ENCODE data around the gene SYNGR2. TPM values are rescaled to one million over a fixed set of nuclear protein-coding genes. Genes with fewer than 3 reads are reported as not detected.

The SYNGR2 gene
- total and polyA plus RNA-seq, 2 of the 8 experiments (the other 6 are each of a cell fraction or from before 2014, with no cell fraction given) = 50.0 to 139 TPM

GRCh38 chr17:78197147-78197832 is 28.9 kb downstream of the SYNGR2 start:
- DNase-seq (ENCODE audit: low read depth in 1 of 2, low spot score in 2 of 2) (no peak), FAIRE-seq (no peak)
- Histone ChIP-seq H4K91ac (replicated peaks; ENCODE audit: insufficient read length, low read length) (no peak overlapping the region), H3K56ac (replicated peaks; ENCODE audit: insufficient read length, low read depth, low read length) (no peak overlapping the region), H3K4ac (replicated peaks; ENCODE audit: insufficient read length, low read depth, low read length) (no peak overlapping the region), H3K79me1 (ENCODE audit: low read depth, low read length) (0 out of 2 replicates have a peak, but pooled peaks cover 3% of the 10 kb centered on the region), H3K14ac (ENCODE audit: insufficient read length) (no peak overlapping the region), H3K9ac (replicated peaks in 1 of 4; ENCODE audit: extremely low read depth in 1 of 4, low read depth in 3 of 4, low read length in 3 of 4) (no peak overlapping the region), H3K23me2 (ENCODE audit: low read depth, low read length) (no peaks in the 10 kb centered on the region), H3K4me2 (ENCODE audit: insufficient read depth in 1 of 2, low read depth in 2 of 2, low read length in 2 of 2) (peak overlapping the region; percentile 13 to 22; a peak in 2 of 4 replicates), H3K4me3 (ENCODE audit: extremely low read depth in 1 of 4, insufficient read depth in 2 of 4, low read depth in 3 of 4, low read length in 4 of 4) (no peak overlapping the region), H2AK5ac (ENCODE audit: low read depth, low read length) (no peak overlapping the region), H4K20me1 (replicated peaks in 1 of 2; ENCODE audit: control insufficient read depth in 1 of 2, insufficient read depth in 2 of 2, low read length in 2 of 2) (peaks cover 1 to 5% of the 10 kb centered on the region in 2 experiments), H4K8ac (ENCODE audit: extremely low read depth, insufficient read depth, low read length) (no peak overlapping the region), H3K4me1 (replicated peaks in 1 of 4; ENCODE audit: control insufficient read depth in 3 of 4, insufficient read depth in 4 of 4, low read length in 3 of 4) (peaks cover 0 to 11% (median 4%) of the 10 kb centered on the region in 4 experiments; a peak in 5 of 7 replicates), H2BK120ac (replicated peaks; ENCODE audit: low read depth, low read length) (no peak overlapping the region), H2BK20ac (ENCODE audit: low read length) (no peak overlapping the region), H2AFZ (ENCODE audit: low read length) (no peak overlapping the region), H3K9me3 (ENCODE audit: insufficient read depth in 2 of 2, low read depth in 1 of 2, low read length in 1 of 2) (no peaks in the 10 kb centered on the region), H3K79me2 (ENCODE audit: control insufficient read depth in 1 of 2, insufficient read depth in 2 of 2, low read length in 2 of 2) (no peaks in the 10 kb centered on the region; a peak in 1 of 4 replicates), H2BK12ac (ENCODE audit: low read depth, low read length) (no peak overlapping the region), H3K18ac (ENCODE audit: extremely low read depth, low read length) (no peak overlapping the region), H2BK15ac (ENCODE audit: low read length) (no peak overlapping the region), H3K27me3 (replicated peaks in 1 of 4; ENCODE audit: control insufficient read depth in 3 of 4, extremely low read depth in 1 of 4, insufficient read depth in 3 of 4, low read length in 3 of 4) (no peaks in the 10 kb centered on the region), H3K23ac (ENCODE audit: insufficient read length) (no peak overlapping the region), H4K5ac (ENCODE audit: insufficient read length, low read depth, low read length) (no peak overlapping the region), H3K27ac (ENCODE audit: low read depth, low read length) (peak overlapping the region; percentile 29; the same call in 1 of the 2 replicates), H3K36me3 (ENCODE audit: control insufficient read depth in 2 of 4, insufficient read depth in 4 of 4, low read length in 3 of 4) (peaks cover 0 to 9% (median 2%) of the 10 kb centered on the region in 4 experiments; a peak in 5 of 8 replicates), H2BK5ac (ENCODE audit: low read depth, low read length) (0 out of 2 replicates have a peak overlapping the region, but pooled peaks have one; percentile 44)
- POLR2A ChIA-PET (ENCODE audit: partially characterized antibody) = interaction anchor here (1.3 to 5.5 kb wide), 5 partner anchors 11 to 28 kb away, joined by 3 to 67 read pairs (median 6); partner anchors contain the start of genes AFMID and TK1
- whole genome bisulfite sequencing, 2 experiments (ENCODE audit: extremely low coverage in 1 of 2, insufficient coverage in 1 of 2, insufficient read length in 1 of 2, insufficient replicate concordance in 2 of 2, low coverage in 1 of 2, low lambda C conversion rate in 2 of 2, missing lambda C conversion rate in 1 of 2) = 75% methylated on average over 9 of the region's 9 CpGs; no CpG with 5 or more reads in 1 of the 2 experiments
- CTCF ChIA-PET (ENCODE audit: partially characterized antibody) = interaction anchor here (1.1 to 10.2 kb wide), 9 partner anchors 9 to 248 kb away, joined by 3 to 65 read pairs (median 5); partner anchors contain the start of genes AFMID and TK1
- TF ChIP-seq SAP30 (IDR thresholded peaks at IDR 0.05; ENCODE audit: insufficient read depth, insufficient replicate concordance, low read length) = no peak
- TF ChIP-seq YY1 (IDR thresholded peaks at IDR 0.05; ENCODE audit: low read depth, low read length) = no peak
- TF ChIP-seq JUND (IDR thresholded peaks at IDR 0.05; ENCODE audit: low read length) = no peak
- TF ChIP-seq NANOG (IDR thresholded peaks at IDR 0.05; ENCODE audit: insufficient read depth, low read depth, low read length, poor library complexity, severe bottlenecking) = no peak
- TF ChIP-seq, protein P1, sequence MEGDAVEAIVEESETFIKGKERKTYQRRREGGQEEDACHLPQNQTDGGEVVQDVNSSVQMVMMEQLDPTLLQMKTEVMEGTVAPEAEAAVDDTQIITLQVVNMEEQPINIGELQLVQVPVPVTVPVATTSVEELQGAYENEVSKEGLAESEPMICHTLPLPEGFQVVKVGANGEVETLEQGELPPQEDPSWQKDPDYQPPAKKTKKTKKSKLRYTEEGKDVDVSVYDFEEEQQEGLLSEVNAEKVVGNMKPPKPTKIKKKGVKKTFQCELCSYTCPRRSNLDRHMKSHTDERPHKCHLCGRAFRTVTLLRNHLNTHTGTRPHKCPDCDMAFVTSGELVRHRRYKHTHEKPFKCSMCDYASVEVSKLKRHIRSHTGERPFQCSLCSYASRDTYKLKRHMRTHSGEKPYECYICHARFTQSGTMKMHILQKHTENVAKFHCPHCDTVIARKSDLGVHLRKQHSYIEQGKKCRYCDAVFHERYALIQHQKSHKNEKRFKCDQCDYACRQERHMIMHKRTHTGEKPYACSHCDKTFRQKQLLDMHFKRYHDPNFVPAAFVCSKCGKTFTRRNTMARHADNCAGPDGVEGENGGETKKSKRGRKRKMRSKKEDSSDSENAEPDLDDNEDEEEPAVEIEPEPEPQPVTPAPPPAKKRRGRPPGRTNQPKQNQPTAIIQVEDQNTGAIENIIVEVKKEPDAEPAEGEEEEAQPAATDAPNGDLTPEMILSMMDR (IDR thresholded peaks at IDR 0.05; ENCODE audit: control extremely low read depth in 1 of 3, insufficient read depth in 1 of 3, low read depth in 1 of 3, low read length in 3 of 3) = no peak
- TF ChIP-seq HDAC2 (IDR thresholded peaks at IDR 0.05; ENCODE audit: borderline replicate concordance in 1 of 2, low read depth in 2 of 2, low read length in 2 of 2) = no peak
- TF ChIP-seq JUN (IDR thresholded peaks at IDR 0.05; ENCODE audit: low read depth, low read length) = no peak
- no peak for TF ChIP-seq RBBP5 (IDR thresholded peaks at IDR 0.05; ENCODE audit: borderline replicate concordance, low read depth, low read length)

Measured in H1 (cell line).